GM12878 (cell line): ENCODE results near the gene GLT8D1. TPM values are rescaled to one million over a fixed set of nuclear protein-coding genes. Genes with fewer than 3 reads are reported as not detected.

Experiments used
- ATAC-seq: fragments of 200-7000 bp; cut with Tn5 transposase; 3 replicates; pipeline ENCODE4 v1.9.1; 2020; ENCODE audit warnings: mild to moderate bottlenecking, moderate library complexity
- BruUV-seq: library from RNA; stranded (reverse); fragments of 400-500 nt; replicated peaks from 2 replicates; lab custom pipeline; 2021; lab: Mats Ljungman, UMichigan
- CTCF ChIA-PET: fragments of 300-600 bp; sonication (Branson Sonifier 250); formaldehyde crosslinking; extraction: SDS; loops from one replicate; lab custom pipeline; 2021; ENCODE audit warnings: inconsistent platforms; lab: Yijun Ruan, JAX
- POLR2A ChIA-PET: fragments of 350-600 bp; formaldehyde crosslinking; extraction: SDS; loops from one replicate; lab custom pipeline; 2021; ENCODE audit warnings: inconsistent platforms; lab: Charles Lee
- RAD21 ChIA-PET: fragments of 300-600 bp; sonication (Branson Sonifier 250); formaldehyde crosslinking; loops from one replicate; lab custom pipeline; 2023; ENCODE audit warnings: antibody characterized with exemption; ENCODE audit not compliant: unreplicated experiment; lab: Charles Lee
- SMC1A ChIA-PET: fragments of 300-600 bp; sonication (Branson Sonifier 250); formaldehyde crosslinking; loops from one replicate; lab custom pipeline; 2023; ENCODE audit not compliant: unreplicated experiment, uncharacterized antibody; lab: Charles Lee
- DNase-seq: peaks from one replicate; pipeline ENCODE4 v3.0.0-alpha.2; 2011; ENCODE audit warnings: low read depth, low spot score
- FAIRE-seq: peaks from 3 replicates; lab custom pipeline; 2011; peaks lifted over from hg19 to GRCh38; lab: Jason Lieb, UNC
- H2AFZ ChIP-seq: 2 replicates; pipeline ENCODE4 v1.6.0; 2011; ENCODE audit warnings: low read depth, low read length, control low read depth; ENCODE audit not compliant: control insufficient read depth
- H3K27ac ChIP-seq: 2 replicates; pipeline ENCODE4 v1.5.1; 2011; ENCODE audit warnings: control low read depth; ENCODE audit not compliant: control insufficient read depth, insufficient read depth
- H3K27me3 ChIP-seq, 2 experiments: replicated peaks in 1 of 2; 2 replicates each; pipeline versions ENCODE4 v1.6.0 to v1.6.1; 2011; ENCODE audit warnings: low read length in 1 of 2; ENCODE audit not compliant: control insufficient read depth in 2 of 2, insufficient read depth in 2 of 2
- H3K36me3 ChIP-seq, 2 experiments: 2 replicates each; pipeline ENCODE4 v1.5.1; 2011; ENCODE audit warnings: low read length in 1 of 2; ENCODE audit not compliant: control insufficient read depth in 2 of 2, insufficient read depth in 2 of 2
- H3K4me1 ChIP-seq: 2 replicates; pipeline ENCODE4 v1.6.1; 2011; ENCODE audit warnings: mild to moderate bottlenecking, low read length, moderate library complexity, mixed read lengths; ENCODE audit not compliant: control insufficient read depth, insufficient read depth
- H3K4me2 ChIP-seq: 2 replicates; pipeline ENCODE4 v1.6.0; 2011; ENCODE audit warnings: control low read depth; ENCODE audit not compliant: control insufficient read depth, insufficient read depth
- H3K4me3 ChIP-seq: fragments of 200-600 bp; sonication (generic); 2 replicates; pipeline ENCODE4 v1.5.1; 2016
- H3K79me2 ChIP-seq: 2 replicates; pipeline ENCODE4 v1.6.0; 2011; ENCODE audit warnings: low read length; ENCODE audit not compliant: control insufficient read depth, insufficient read depth
- H3K9ac ChIP-seq: 2 replicates; pipeline ENCODE4 v1.8.0; 2011; ENCODE audit warnings: low read length, control low read depth, mixed read lengths; ENCODE audit not compliant: control insufficient read depth, insufficient read depth
- H3K9me3 ChIP-seq: replicated peaks from 3 replicates; pipeline ENCODE4 v1.5.1; 2011; ENCODE audit warnings: mild to moderate bottlenecking, low read length; ENCODE audit not compliant: control insufficient read depth, insufficient read depth
- H4K20me1 ChIP-seq: 2 replicates; pipeline ENCODE4 v1.6.0; 2011; ENCODE audit not compliant: control insufficient read depth, insufficient read depth
- POLR2AphosphoS2 ChIP-seq: IDR thresholded peaks from 2 replicates; pipeline ENCODE4 v1.6.1; 2011; ENCODE audit warnings: low read depth, mild to moderate bottlenecking, low read length, improper control_type of control experiment, moderate library complexity
- RUNX3 ChIP-seq: IDR thresholded peaks from 2 replicates; pipeline ENCODE4 v1.6.1; 2012; ENCODE audit warnings: low read length, inconsistent platforms
- SKIL ChIP-seq: fragments of 450-650 bp; IDR thresholded peaks from 2 replicates; pipeline ENCODE4 v1.6.1; 2017; ENCODE audit warnings: mild to moderate bottlenecking, low read depth, inconsistent platforms; ENCODE audit not compliant: poor library complexity, severe bottlenecking
- TCF7 ChIP-seq: IDR thresholded peaks from 2 replicates; pipeline ENCODE4 v1.6.1; 2014; ENCODE audit warnings: antibody characterized with exemption, borderline replicate concordance
- ZBED1 ChIP-seq: IDR thresholded peaks from 2 replicates; pipeline ENCODE4 v1.6.1; 2016; ENCODE audit warnings: borderline replicate concordance
- WGBS: methylation state at CpG from one replicate; pipeline ENCODE4 v1.1.6; 2016; ENCODE audit warnings: low lambda C conversion rate; ENCODE audit not compliant: insufficient replicate concordance, insufficient coverage; ENCODE audit errors: missing lambda C conversion rate; 5-methylcytosine and 5-hydroxymethylcytosine counted together
- in situ Hi-C: fragments of 300-500 bp; cut with MboI; formaldehyde crosslinking; loops from 9 replicates; pipeline ENCODE4 v1.14.3; 2018; ENCODE audit warnings: mixed read lengths
- intact Hi-C: fragments of 100-400 bp; cut with micrococcal nuclease; formaldehyde crosslinking; loops from one replicate; pipeline ENCODE4 v1.14.2; 2022; ENCODE audit not compliant: unreplicated experiment
- polyA plus RNA-seq, 11 experiments: library from polyadenylated mRNA; depleted of rRNA in 4 of 11; unstranded in 6 of 11; stranded (reverse) in 5 of 11; fragments of >200 nt; fragmentation: Nextera tagmentation in 4 of 11; fragmentation: Illumina TruSeq in 1 of 11; extraction: Ambion mirVana in 4 of 11; extraction: Trizol in 1 of 11; gene quantifications; 1 replicate in 1 of 11; 2 replicates in 10 of 11; pipeline versions ENCODE4 v1.2.1 to v1.2.3, GENCODE V29; 2011 to 2016; ENCODE audit warnings: inconsistent platforms in 2 of 11, missing spikeins in 2 of 11, low read depth in 1 of 11
- total RNA-seq, 4 experiments: library from RNA; depleted of rRNA in 3 of 4; stranded (reverse); fragments of >200 nt in 3 of 4; fragmentation: Illumina TruSeq in 1 of 4; extraction: Trizol in 1 of 4; gene quantifications; 2 replicates each; pipeline versions ENCODE4 v1.2.1 to v1.2.3, GENCODE V29; 2013 to 2021

The GLT8D1 gene
- total and polyA plus RNA-seq, 10 of the 15 experiments (the other 5 are each of a cell fraction or from before 2014, with no cell fraction given) = 25.3 to 73.4 (median 48.4) TPM

- no peak for TF ChIP-seq SKIL
- no peak for TF ChIP-seq ZBED1
- TF ChIP-seq POLR2AphosphoS2 = no peak
- TF ChIP-seq, all 136 proteins: peak for 0
Measured at GRCh38 chr3:52722491-52722890, 16.9 kb upstream of the GLT8D1 start (continued).

GRCh38 chr3:52721730-52722008 lies 16.1 kb upstream of the GLT8D1 start:
- CTCF ChIA-PET = interaction anchor here (1.4 to 2.1 kb wide), 2 partner anchors 20 to 77 kb away, joined by 4 to 6 read pairs; no protein-coding TSS in a partner anchor
- peak; percentile 49 for TF ChIP-seq RUNX3
- TF ChIP-seq TCF7 = no peak
- no peak for TF ChIP-seq ZBED1
- Histone ChIP-seq H3K9ac (no peak overlapping the region), H3K79me2 (no peaks in the 10 kb centered on the region), H3K27me3 (no peaks in the 10 kb centered on the region), H3K9me3 (peaks cover 2% of the 10 kb centered on the region; the same call in 2 of the 3 replicates), H3K4me3 (no peak overlapping the region), H3K36me3 (no peaks in the 10 kb centered on the region; a peak in 1 of 4 replicates), H2AFZ (no peak overlapping the region), H3K4me1 (peaks cover 27% of the 10 kb centered on the region), H4K20me1 (no peaks in the 10 kb centered on the region), H3K27ac (peak overlapping the region; percentile 27), H3K4me2 (peak overlapping the region; percentile 38; the same call in 1 of the 2 replicates)
- intact Hi-C loops = no loop called here
- FAIRE-seq (no peak), DNase-seq (no peak), ATAC-seq (peak; percentile 45)
- 100% methylated on average over 1 of the region's 1 CpG for WGBS
- RAD21 ChIA-PET = no interaction called here
- POLR2A ChIA-PET = interaction anchor here (0.6 to 0.7 kb wide), 2 partner anchors 91 to 1185 kb away, joined by 3 to 4 read pairs; no protein-coding TSS in a partner anchor
- no TSS peak for BruUV-seq
- in situ Hi-C loops = no loop called here
- SMC1A ChIA-PET = no interaction called here
